Activated T-cell treated with anti-CD3 and anti-CD28 coated beads, Interleukin-2, amount 50 U/mL, for 1 hour (primary cell): ENCODE data around the gene PGBD1.
"Not testable (repeated sequence)": the region's sequence is repeated elsewhere in the genome, so short reads cannot be mapped to it uniquely, and the experiment has no call there.

Experiments
- DNase-seq: peaks from one replicate; pipeline ENCODE4 v3.0.0-alpha.2; 2020

The PGBD1 gene

DNA sequence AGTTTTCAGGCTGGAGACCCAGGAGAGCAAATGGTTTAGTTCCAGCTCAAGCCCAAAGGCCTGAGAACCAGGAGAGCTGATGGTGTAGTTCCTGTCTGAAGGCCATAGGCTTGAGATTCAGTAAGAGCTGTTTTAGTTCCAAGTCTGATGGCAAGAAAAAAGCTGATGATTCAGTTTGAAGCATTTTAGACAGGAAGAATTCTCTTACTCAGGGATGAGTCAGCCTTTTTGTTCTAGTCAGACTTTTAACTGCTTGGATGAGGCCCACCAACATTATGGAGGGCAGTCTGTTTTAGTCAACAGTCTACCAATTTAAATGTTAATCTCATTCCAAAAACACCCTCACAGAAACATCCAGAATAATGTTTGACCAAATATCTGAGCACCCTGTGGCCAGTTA is 11.9 kb upstream of the PGBD1 start:
- no peak for DNase-seq

DNA sequence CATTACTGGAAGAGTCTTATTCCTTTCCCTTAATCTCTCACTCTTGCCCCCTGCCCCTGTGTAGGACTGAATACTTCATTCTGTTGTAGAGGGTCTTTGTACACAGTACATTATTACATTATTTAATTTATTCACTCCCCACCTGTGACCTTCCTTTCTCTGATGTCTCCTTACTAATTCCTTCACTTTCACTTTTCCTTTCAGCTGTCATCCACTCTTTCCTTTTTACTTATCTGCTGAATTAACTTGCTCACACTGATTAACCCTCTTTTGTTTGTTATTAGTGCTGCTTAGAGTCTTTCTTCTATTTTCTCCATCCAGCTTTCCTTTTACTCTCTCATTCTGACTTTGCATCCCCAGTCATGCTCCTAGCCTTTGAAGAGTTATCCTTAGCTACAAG is 6.5 kb upstream of the PGBD1 start:
- DNase-seq: no peak

DNA sequence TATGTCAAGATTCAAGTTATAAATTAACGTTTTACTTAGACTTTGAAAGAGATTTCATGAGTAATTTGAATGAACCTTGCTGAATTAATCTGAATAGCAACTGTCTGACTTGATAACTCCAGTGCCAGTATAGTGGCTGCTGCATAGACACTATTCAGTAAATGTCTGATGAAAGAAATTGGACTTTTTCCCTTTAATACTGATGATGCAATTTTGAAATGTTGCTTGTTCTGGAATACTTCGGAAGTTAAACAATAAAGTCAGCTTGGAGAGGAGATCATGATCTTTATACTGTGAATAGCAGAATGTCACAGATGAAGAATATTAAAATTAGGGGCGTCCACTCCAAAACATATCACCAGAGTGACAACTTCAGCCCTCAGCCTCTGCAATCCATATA is 3.6 kb upstream of the PGBD1 start:
- no peak for DNase-seq

- DNase-seq: no peak
These were observed 631 bp upstream of the PGBD1 start for GRCh38 chr6:28280595-28281287.

- no peak for DNase-seq
These were observed 1.6 kb downstream of the PGBD1 start for GRCh38 chr6:28282926-28283325.

DNA sequence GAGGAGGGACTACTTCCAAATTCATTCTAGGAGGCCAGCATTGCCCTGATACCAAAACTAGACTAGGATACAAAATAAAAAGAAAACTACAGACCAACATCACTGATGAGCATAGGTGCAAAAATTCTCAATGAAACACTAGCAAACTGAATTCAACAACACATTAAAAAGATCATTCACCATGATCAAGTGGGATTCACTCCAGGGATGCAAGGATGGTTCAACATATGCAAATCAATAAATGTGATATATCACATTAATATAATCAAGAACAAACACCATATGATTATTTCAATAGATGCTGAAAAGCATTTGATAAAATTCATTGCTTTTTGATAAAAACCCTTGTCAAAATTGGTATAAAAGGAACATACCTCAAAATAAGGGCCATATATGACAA is 10.2 kb downstream of the PGBD1 start:
- DNase-seq: no peak

DNA sequence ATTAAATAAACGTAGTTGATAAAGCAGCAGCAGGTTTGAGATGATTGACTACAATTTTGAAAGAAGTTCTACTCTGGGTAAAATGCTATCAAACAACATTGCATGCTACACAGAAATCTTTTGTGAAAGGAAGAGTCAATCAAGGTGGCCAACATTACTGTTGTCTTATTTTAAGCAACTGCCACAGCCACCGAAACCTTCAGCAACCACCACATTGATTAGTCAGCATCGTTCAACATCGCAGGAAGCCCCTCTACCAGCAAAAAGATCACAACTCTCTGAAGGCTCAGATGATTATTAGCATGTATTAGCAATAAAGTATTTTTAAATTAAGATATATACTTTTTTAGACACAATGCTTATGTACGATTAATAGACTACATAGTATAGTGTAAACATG is 14.0 kb downstream of the PGBD1 start:
- DNase-seq: no peak

DNA sequence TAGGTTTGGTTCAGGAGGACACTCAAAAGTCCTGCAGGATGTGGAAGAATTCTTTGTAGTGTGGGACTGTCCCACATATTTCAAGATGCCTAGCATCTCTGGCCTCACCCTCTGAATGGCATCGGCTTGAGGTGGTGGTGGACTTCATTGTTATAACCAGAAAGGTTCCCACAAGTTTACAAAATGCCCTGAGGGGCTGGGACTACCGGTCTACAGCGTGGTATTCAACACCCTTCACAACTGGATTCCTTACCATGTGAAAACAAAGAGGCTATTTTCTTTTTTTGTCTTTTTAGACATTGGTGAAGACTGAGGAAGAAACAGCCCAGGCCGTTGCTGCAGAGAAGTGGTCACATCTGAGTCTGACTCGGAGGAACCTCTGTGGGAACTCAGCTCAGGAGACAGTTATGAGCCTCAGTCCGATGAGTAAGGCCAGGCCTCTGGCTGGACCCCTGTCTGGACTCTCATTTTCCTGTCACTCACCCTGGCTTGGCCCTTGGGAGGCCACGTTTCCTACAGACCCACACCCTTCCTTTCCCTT is 15.2 kb downstream of the PGBD1 start:
- DNase-seq: no peak

DNA sequence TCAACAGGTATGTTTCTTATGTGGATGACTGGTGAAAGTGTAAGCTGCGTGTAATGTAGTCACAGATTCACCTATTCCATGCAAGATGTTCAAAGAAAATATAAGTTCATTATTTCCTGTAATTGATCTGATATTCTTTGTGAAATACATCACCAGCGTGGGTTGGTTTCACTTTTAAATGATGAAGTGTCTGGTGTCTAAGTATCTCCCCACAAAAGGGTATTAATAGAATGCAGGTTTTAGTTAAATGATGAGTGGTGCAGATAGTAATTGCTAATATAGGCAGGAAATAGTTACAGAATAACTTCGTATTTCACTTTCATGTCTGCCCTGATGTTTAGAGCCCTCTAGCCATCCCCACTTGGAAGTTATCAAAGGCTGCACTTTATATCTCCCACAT is 22.2 kb downstream of the PGBD1 start:
- DNase-seq: no peak

DNA sequence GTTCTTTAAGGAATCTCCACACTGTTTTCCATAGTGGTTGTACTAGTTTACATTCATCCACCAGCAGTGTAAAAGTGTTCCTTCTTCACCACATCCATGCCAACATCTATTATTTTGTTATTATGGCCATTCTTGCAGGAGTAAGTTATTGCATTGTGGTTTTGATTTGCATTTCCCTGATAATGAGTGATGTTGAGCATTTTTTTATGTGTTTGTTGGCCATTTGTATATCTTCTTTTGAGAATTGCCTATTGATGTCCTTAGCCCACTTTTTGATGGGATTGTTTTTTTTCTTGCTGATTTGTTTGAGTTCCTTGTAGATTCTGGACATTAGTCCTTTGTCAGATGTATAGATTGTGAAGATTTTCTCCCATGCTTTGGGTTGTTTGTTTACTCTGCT is 25.0 kb downstream of the PGBD1 start:
- not testable (repeated sequence) for DNase-seq

DNA sequence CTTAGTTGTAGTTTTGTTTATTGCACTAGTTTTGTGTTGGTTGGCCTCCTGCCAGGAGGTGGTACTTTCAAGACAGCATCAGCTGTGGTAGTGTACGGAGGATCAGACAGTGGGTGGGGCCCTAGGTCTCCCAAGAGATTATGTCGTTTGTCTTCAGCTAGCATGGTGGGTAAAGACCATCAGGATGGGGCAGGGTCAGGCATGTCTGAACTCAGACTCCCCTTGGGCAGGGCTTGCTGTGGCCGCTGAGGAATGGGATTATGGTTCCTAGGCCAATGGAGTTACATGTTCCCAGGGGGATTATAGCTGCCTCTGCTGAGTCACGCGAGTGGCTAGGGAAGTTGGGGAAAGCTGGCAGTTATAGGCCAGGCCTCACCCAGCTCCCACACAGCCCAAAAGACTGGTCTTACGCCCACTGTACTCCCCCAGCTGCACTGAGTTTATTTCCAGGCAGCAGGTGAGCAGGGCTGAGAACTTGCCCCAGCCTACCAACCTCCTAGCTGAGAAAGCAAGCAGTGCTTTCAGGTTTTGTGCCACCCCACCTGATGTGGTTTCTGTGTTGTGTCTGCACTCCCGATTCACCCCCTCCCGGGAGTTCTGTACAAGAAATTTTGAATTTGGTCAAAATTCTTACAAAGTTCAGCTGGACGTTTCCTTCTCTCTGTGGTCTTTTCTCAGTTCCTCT is 29.9 kb downstream of the PGBD1 start:
- no peak for DNase-seq

- no peak for DNase-seq
These were observed 31.6 kb downstream of the PGBD1 start for GRCh38 chr6:28312939-28313338.

DNA sequence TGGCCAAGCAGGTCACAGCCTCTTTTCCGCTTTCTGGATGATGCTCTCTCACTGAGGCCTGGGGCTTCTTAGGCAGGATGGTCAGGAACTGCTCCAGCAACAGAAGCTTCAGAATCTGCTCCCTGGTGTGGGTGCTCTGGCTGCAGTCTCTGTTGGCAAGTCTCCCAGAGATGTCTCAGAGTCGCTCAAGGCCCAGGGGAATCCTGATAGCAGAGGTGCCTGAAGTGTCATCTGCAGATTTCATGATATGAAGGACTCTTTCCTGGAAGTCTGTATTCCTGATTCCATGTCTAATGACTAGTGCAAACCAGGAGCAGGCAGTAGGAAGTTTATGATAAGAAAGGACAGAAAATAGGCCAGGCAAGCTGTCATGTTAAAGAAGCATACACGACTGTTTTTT is 34.3 kb downstream of the PGBD1 start:
- DNase-seq: no peak

GRCh38 chr6:28317866-28318265 is 36.5 kb downstream of the PGBD1 start:
- DNase-seq: not testable (repeated sequence)

GRCh38 chr6:28322661-28323060 is 41.3 kb downstream of the PGBD1 start:
- no peak for DNase-seq

GRCh38 chr6:28323813-28324424 is 42.5 kb downstream of the PGBD1 start:
- DNase-seq: no peak

- DNase-seq: no peak
These were observed 45.1 kb downstream of the PGBD1 start for GRCh38 chr6:28326371-28326948.

- no peak for DNase-seq
These were observed 48.7 kb downstream of the PGBD1 start for GRCh38 chr6:28330041-28330440.

DNA sequence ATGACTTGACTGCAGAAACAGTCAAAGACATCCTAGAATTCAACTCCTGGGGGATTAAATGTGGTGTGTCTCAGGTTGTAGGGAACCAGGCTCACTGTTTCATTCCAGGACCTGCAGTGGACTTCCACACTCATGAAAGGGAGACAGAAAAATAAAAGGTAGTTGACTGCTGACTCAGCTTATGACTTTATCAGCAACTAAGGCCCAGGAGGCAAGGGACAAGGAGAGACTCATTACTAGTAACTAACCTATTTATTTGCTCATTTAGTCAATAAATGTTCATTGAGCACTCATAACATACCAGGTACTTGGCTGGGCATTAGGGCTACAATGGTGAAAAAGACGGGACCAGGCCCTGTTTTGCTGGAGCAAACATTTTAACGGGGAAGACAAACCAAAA is 51.7 kb downstream of the PGBD1 start:
- DNase-seq: no peak

GRCh38 chr6:28333599-28334018 is 52.2 kb downstream of the PGBD1 start:
- no peak for DNase-seq

DNA sequence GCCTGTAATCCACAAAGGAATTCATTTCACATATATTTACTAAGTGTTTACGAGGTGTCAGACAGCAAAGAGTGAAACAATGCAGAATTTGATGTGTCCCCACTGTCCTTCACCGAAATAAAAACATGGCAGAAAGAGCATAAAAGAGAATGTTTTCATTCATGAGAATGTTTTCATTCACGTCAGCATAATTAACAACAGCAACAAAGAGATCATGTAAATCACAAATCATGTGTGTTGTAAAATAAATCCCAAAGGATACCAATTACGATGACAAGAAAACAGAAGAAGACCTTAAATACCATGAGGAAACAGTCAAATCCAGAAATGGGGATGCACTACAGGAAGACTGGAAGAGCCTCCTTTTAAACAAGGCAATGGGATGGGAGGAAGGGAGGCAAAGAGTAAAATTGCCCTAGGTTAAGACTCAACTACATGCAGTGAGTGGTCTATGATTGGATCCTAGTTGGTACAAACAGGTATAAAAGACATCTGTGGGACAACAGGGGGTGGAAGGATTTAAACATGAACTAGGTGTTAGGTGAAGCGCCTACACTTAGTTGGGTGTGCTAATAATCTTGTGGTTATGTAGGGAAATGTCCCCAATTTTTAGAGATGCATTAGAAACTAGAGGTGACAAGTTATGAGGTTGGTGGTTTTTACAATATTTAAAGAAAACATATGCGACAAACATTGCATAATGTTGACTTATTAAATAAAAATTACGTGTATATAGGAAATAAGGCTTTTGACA is 53.1 kb downstream of the PGBD1 start:
- DNase-seq: no peak

DNA sequence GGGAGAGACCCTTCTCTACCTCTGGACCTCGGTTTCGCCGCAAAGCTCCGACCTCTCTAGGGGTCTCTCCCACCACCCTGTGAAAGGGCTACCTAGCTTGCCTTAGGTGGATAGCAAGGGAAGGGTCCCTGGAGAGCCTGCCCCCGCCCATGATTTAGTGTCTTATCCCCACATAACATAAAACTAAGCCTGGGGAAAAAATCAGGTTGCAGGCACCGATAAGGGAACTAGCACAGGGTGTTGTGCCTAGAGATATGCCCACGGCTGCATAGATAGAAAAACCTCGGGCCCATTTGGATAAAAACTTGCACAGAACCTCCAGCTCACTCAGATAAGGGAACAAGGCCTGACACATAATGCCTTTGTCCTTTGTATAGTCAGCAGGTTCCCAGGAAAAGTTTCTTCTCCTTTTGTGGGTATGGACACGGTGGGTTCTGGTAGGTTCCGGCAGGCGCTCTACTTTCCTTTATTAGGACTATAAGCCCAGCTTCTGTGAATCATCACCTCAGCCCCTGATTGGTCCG is 53.7 kb downstream of the PGBD1 start:
- no peak for DNase-seq
